KMS-11 (cell line): ENCODE measurements around the gene HEXIM2.
A peak's percentile ranks its signal among the peaks of the same experiment; 100 is the strongest.

ENCODE experiments used
- H2AFZ ChIP-seq: fragments of 200-600 bp; sonication (generic); 2 replicates; pipeline ENCODE4 v1.6.1; 2016; ENCODE audit warnings: antibody characterized with exemption, mixed run types, low read depth
- H3K27ac ChIP-seq: fragments of 200-600 bp; sonication (generic); 2 replicates; pipeline ENCODE4 v1.6.1; 2016; ENCODE audit warnings: mild to moderate bottlenecking, mixed run types
- H3K27me3 ChIP-seq: fragments of 200-600 bp; sonication (generic); 2 replicates; pipeline ENCODE4 v1.6.1; 2017; ENCODE audit warnings: mild to moderate bottlenecking, low read depth, mixed run types, moderate library complexity; ENCODE audit not compliant: insufficient read depth
- H3K36me3 ChIP-seq: fragments of 200-600 bp; sonication (generic); 2 replicates; pipeline ENCODE4 v1.6.1; 2017; ENCODE audit warnings: mild to moderate bottlenecking, mixed run types; ENCODE audit not compliant: insufficient read depth
- H3K4me1 ChIP-seq: fragments of 200-600 bp; sonication (generic); 2 replicates; pipeline ENCODE4 v1.6.1; 2016; ENCODE audit warnings: mild to moderate bottlenecking, low read depth, mixed run types; ENCODE audit not compliant: poor library complexity, severe bottlenecking
- H3K4me2 ChIP-seq: fragments of 200-600 bp; sonication (generic); 2 replicates; pipeline ENCODE4 v1.7.0; 2016; ENCODE audit warnings: mild to moderate bottlenecking, mixed run types
- H3K4me3 ChIP-seq: fragments of 200-600 bp; sonication (generic); IDR thresholded peaks from 2 replicates; pipeline ENCODE4 v1.6.1; 2017; ENCODE audit warnings: low read depth, low read length, mixed read lengths; ENCODE audit not compliant: insufficient read depth
- H3K79me2 ChIP-seq: fragments of 200-600 bp; sonication (generic); 2 replicates; pipeline ENCODE4 v1.6.1; 2016; ENCODE audit warnings: low read depth, mixed run types; ENCODE audit not compliant: insufficient read depth
- H3K9ac ChIP-seq: fragments of 200-600 bp; sonication (generic); 2 replicates; pipeline ENCODE4 v1.6.1; 2016; ENCODE audit warnings: mild to moderate bottlenecking, mixed run types
- H4K20me1 ChIP-seq: fragments of 200-600 bp; sonication (generic); 2 replicates; pipeline ENCODE4 v1.6.1; 2016; ENCODE audit warnings: mild to moderate bottlenecking, mixed run types; ENCODE audit not compliant: insufficient read depth
- TF ChIP-seq, protein P1 (sequence below): fragments of 200-600 bp; sonication (generic); conservative IDR thresholded peaks from 2 replicates; pipeline ENCODE4 v1.6.1; 2017; ENCODE audit warnings: low read depth, mild to moderate bottlenecking, antibody characterized with exemption, low read length, moderate library complexity, mixed read lengths

The HEXIM2 gene

GRCh38 chr17:45172541-45173286 is 11.0 kb downstream of the HEXIM2 start:
- peak overlapping the region; percentile 59 for H3K27ac ChIP-seq
- peaks cover 26% of the 10 kb centered on the region for H3K4me1 ChIP-seq
- TF ChIP-seq, protein P1, sequence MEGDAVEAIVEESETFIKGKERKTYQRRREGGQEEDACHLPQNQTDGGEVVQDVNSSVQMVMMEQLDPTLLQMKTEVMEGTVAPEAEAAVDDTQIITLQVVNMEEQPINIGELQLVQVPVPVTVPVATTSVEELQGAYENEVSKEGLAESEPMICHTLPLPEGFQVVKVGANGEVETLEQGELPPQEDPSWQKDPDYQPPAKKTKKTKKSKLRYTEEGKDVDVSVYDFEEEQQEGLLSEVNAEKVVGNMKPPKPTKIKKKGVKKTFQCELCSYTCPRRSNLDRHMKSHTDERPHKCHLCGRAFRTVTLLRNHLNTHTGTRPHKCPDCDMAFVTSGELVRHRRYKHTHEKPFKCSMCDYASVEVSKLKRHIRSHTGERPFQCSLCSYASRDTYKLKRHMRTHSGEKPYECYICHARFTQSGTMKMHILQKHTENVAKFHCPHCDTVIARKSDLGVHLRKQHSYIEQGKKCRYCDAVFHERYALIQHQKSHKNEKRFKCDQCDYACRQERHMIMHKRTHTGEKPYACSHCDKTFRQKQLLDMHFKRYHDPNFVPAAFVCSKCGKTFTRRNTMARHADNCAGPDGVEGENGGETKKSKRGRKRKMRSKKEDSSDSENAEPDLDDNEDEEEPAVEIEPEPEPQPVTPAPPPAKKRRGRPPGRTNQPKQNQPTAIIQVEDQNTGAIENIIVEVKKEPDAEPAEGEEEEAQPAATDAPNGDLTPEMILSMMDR, result no peak
- H3K36me3 ChIP-seq, result no peaks in the 10 kb centered on the region
- no peak overlapping the region for H3K4me3 ChIP-seq
- peak overlapping the region; percentile 83 for H3K4me2 ChIP-seq
- no peaks in the 10 kb centered on the region for H3K79me2 ChIP-seq
- no peaks in the 10 kb centered on the region for H4K20me1 ChIP-seq
- no peaks in the 10 kb centered on the region for H3K27me3 ChIP-seq
- peak overlapping the region; percentile 66 for H2AFZ ChIP-seq
- H3K9ac ChIP-seq, result peak overlapping the region; percentile 69

DNA sequence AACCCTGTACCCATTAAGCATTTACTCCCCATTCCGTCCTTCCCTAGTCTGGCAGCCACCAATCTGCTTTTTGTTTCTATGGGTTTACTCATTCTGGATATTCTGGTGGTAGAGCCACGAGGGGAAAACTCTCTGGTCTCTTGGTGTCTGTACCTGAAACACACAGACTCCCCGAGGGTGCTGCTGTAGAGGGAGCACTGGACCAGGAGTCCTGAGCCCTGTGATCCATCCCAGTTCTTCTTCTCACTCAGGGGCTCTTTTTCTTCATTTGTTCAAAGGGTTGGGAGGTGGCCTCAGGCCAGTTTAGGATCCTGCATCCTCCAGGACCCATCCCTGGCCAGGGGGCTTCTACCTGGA is 14.1 kb downstream of the HEXIM2 start:
- Histone ChIP-seq H2AFZ (no peak overlapping the region; the same call in 1 of the 2 replicates), H3K4me2 (no peak overlapping the region)

DNA sequence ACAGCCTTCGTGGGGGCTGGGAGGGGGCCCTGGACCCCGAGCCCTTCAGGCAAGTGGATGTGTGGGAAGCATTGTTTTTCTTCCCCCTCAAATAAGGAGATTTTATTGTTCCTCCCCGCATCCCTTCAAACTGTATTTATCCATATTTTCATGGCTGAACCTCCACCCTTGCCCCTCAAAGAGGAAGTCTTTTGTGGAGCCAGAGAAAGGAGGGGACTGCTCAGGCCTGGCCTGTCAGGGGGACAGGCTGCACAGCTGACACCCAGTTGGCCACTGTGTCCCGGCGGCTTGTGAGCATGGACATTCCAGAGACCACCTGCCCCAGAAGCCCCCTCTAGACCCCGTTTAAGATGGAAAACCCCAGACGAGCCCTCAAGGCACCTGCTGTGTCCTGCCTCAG is 15.9 kb downstream of the HEXIM2 start:
- peaks cover 12% of the 10 kb centered on the region for H3K4me1 ChIP-seq
- H4K20me1 ChIP-seq, result no peaks in the 10 kb centered on the region
- TF ChIP-seq, protein P1, result no peak
- no peaks in the 10 kb centered on the region for H3K36me3 ChIP-seq
- no peaks in the 10 kb centered on the region for H3K79me2 ChIP-seq
- H2AFZ ChIP-seq, result no peak overlapping the region
- H3K4me2 ChIP-seq, result no peak overlapping the region
- no peak overlapping the region for H3K4me3 ChIP-seq
- H3K27ac ChIP-seq, result no peak overlapping the region
- no peak overlapping the region for H3K9ac ChIP-seq
- H3K27me3 ChIP-seq, result no peaks in the 10 kb centered on the region

More for the DNA sequence above, 14.1 kb downstream of the HEXIM2 start:
- TF ChIP-seq, protein P1, result no peak
- Histone ChIP-seq H3K27me3 (no peaks in the 10 kb centered on the region), H4K20me1 (no peaks in the 10 kb centered on the region), H3K79me2 (no peaks in the 10 kb centered on the region), H3K4me1 (peaks cover 26% of the 10 kb centered on the region), H3K36me3 (no peaks in the 10 kb centered on the region), H3K9ac (no peak overlapping the region), H3K4me3 (no peak overlapping the region), H3K27ac (no peak overlapping the region)

DNA sequence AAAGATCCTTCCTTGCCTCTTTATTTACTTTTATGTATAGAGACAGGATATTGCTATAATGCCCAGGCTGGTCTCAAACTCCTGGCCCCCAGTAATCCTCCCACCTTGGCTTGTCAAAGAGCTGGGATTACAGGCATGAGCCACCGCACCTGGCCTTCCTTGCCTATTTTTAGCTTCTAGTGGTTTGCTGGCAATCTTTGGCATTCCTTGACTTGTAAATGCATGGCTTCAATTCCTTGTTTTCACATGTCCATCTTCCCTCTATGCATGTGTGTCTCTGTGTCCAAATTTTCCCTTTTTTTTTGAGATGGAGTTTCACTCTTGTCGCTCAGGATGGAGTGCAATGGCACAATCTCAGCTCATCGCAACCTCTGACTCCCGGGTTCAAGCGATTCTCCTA is 22.5 kb downstream of the HEXIM2 start:
- Histone ChIP-seq H3K27ac (no peak overlapping the region), H2AFZ (no peak overlapping the region), H3K4me2 (no peak overlapping the region)

More for the DNA sequence above, 22.5 kb downstream of the HEXIM2 start:
- Histone ChIP-seq H3K9ac (no peak overlapping the region), H3K36me3 (no peaks in the 10 kb centered on the region), H3K79me2 (no peaks in the 10 kb centered on the region), H3K27me3 (no peaks in the 10 kb centered on the region), H3K4me1 (no peaks in the 10 kb centered on the region), H3K4me3 (no peak overlapping the region), H4K20me1 (no peaks in the 10 kb centered on the region)
- TF ChIP-seq, protein P1, result no peak
